ENCODE results near the gene SYNE1. TPM values are rescaled to one million over a fixed set of nuclear protein-coding genes. Genes with fewer than 3 reads are reported as not detected.
A peak's percentile ranks its signal among the peaks of the same experiment; 100 is the strongest.
"Not testable (repeated sequence)": the region's sequence is repeated elsewhere in the genome, so short reads cannot be mapped to it uniquely, and the experiment has no call there.

SYNE1 gene
- total RNA-seq, 1 experiment from 2014 or later = 20.9 TPM

DNA sequence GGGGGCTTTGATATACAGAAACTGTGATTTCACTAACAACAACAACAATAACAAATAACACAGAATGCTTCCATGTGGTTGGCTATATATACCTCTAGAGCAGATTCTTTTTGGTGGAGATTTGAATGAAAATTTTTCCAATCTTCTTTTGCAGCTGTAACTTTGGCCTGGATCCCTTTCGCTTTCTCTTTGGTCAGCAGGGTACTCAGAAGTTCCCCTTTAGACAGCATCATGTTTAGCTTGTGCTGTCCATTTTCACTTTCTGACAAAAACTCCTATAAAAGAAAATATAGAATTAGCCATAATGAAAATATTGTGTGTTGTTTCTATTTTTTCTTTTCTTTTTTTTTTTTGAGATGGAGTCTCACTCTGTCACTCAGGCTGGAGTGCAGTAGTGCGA is 264.2 kb downstream of the SYNE1 start:
- DNase-seq (ENCODE audit: low read depth) = no peak

- DNase-seq (ENCODE audit: low read depth) = no peak
Observed at GRCh38 chr6:152371775-152372174, 265.4 kb downstream of the SYNE1 start.

- DNase-seq (ENCODE audit: low read depth) = no peak
Observed at GRCh38 chr6:152368751-152369624, 268.2 kb downstream of the SYNE1 start.

DNA sequence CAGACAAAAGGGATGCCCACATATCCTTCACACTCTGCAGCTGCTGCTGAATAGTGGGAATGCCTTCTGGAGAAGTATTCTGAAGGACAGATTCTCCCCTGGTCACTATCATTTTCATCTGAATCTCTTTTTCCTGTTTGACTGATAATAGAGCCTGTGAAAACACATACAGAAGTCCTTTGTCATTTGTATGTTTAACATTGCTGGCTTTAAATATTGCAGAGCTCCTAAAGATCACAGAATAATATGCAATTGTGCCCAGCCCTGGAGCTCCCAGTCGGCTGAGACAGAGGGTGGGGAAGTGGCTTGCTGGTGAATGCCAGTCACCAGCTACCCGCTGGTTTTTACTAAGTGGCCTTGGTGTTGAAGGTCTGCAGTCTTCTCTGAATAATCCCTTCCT is 272.3 kb downstream of the SYNE1 start:
- DNase-seq (ENCODE audit: low read depth) = no peak

GRCh38 chr6:152360034-152360433 is 277.1 kb downstream of the SYNE1 start:
- no peak for DNase-seq (ENCODE audit: low read depth)

- peak; percentile 36 for DNase-seq (ENCODE audit: low read depth)
Observed at GRCh38 chr6:152356662-152357061, 280.5 kb downstream of the SYNE1 start.

- no peak for DNase-seq (ENCODE audit: low read depth)
Observed at GRCh38 chr6:152356016-152356415, 281.1 kb downstream of the SYNE1 start.

DNA sequence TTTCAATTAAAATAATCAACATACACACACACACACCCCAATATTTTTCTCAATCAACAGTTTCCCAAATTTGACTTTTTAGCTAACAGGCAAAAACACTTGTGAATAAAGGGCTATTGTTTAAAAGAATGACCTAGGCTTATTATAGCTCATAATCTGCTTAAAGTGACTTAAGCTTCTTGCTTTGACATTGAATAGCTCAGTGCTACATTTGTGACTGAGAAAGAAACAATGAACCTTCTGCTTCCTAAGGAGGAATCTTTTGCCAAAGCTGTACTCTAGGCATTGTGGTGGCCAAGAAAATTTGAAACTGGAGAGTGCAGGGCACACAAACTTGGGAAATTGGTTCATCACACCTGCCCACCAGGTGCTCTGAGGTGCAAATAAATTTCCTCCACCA is 282.0 kb downstream of the SYNE1 start:
- no peak for DNase-seq (ENCODE audit: low read depth)

- no peak for DNase-seq (ENCODE audit: low read depth)
Observed at GRCh38 chr6:152353440-152353839, 283.7 kb downstream of the SYNE1 start.

- no peak for DNase-seq (ENCODE audit: low read depth)
Observed at GRCh38 chr6:152351742-152352141, 285.4 kb downstream of the SYNE1 start.

DNA sequence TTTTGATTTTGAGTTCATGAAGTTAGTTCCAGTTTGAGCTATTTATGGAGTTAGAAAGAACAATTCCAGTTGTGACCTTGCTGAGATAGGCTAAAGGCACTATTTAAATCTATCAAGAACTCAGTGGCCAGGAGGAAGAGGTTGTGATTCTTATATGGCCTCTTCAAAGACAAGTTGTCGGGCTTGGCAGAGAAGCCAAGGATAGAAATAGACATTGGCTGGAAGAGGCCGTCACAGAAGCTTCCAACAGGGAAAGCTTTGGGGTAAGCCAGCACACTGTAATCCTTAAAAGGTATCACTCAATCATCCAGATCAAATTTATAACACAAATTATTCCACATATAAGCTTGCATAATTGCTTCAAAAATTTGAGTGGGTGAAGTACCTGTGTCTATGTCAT is 286.1 kb downstream of the SYNE1 start:
- DNase-seq (ENCODE audit: low read depth) = no peak

DNA sequence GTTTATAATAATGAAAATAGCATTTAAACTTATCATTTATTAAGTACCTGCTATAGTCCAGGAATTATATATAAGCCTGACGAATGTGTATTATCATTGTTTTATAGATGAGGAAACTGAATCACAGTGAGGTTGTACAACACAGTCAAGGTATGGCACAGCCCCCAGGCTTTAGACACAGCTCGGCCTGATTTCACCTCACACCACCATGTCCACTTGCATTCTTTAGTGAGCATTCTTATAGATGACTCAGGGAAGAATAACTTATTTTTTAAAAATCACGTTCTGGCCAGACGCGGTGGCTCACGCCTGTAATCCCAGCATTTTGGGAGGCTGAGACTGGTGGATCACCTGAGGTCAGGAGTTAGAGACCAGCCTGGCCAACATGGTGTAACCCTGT is 289.0 kb downstream of the SYNE1 start:
- DNase-seq (ENCODE audit: low read depth) = no peak

- no peak for DNase-seq (ENCODE audit: low read depth)
Observed at GRCh38 chr6:152343735-152344360, 293.3 kb downstream of the SYNE1 start.

GRCh38 chr6:152341596-152341995 is 295.6 kb downstream of the SYNE1 start:
- DNase-seq (ENCODE audit: low read depth) = no peak

DNA sequence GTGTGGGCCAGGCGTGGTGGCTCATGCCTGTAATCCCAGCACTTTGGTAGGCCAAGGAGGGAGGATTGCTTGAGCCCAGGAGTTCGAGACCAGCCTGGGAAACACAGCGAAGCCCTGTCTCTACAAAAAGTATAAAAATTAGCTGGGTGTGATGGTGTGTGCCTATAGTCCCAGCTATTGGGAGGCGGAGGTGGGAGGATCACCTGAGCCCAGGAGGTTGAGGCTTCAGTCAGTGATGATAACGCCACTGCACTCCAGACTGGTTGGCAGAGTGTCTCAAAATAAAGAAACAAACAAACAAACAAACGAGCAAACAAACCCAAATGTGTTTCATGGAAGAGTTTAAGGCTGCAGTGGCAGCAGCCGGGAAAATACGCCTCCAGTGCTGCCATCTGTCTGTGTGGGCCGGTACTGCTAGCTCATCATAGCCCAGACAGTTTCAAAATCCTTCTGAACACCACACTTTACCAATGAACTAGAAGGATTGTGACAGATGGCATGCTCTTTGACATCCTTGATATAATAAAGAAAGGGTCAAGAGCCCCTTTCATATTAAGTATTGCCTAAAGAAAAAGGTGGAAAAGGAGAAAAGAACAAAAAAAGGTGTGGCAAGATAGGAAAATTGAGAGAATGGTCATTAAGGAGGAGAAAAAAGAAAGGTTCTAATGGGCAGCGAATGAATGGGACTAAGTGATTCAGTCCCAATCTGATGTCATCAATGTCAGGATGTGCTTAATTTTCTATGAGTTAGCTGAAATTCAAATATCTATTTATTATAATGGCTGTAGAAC is 298.6 kb downstream of the SYNE1 start:
- peak; percentile 37 for DNase-seq (ENCODE audit: low read depth)

- DNase-seq (ENCODE audit: low read depth) = no peak
Observed at GRCh38 chr6:152334555-152334954, 302.6 kb downstream of the SYNE1 start.

DNA sequence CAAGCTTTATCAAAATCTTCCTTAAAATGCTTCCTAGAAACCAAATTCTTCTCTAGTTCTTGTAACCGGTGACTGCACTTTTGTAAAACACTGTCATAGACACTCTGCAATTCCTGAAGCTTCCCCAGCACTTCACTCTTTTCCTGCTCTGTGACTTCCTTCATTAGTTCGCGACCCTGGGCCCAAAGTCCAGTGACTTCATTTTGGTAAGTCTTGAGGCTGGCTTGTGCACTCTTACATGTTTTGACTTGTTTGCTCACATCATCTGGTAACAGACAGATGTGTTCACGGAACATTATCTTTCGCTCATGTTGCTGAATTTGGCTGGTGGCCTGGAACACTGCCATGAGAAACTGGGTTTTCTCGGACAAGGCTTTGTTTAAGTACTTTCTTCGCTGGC is 306.2 kb downstream of the SYNE1 start:
- DNase-seq (ENCODE audit: low read depth) = no peak

DNA sequence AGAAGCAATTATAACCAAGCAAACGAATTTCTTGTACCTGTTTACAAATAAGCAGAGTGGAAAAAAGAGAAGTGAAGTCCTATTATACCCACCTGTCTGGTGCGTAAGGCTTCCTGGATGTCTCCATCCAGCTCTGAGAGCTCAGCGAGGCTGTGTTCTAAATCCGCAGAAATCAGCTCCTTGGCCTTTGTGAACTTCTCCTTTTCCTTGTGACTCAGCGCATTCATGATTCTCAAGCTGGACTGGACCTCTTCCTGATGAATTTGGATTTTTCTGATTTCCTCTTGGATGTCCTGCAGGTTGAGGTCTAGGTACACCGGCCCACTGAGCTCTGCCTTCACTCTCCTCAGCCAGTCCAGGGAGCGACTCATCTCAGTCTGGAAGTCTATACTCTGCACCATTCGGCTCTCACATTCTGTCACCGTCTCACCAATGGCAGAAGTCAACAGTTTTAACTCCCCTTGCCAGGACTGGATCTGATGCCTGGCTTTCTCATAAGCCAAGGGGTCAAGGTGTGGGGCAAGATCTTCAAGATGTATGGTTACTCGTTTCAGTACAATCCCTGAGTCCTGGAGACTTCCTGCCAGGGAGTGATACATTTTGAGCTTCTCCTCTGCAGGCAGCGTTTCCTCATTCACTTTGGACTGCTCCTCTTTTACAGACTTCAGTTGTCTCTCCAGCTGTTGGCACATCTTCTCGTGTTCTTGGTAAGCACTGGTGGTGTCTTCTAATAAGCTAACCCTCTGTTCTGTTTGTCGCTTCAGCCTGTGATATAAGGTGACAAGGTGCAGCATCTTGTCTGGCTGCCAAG is 307.3 kb downstream of the SYNE1 start:
- DNase-seq (ENCODE audit: low read depth) = no peak

GRCh38 chr6:152328200-152328599 is 309.0 kb downstream of the SYNE1 start:
- not testable (repeated sequence) for DNase-seq (ENCODE audit: low read depth)

- DNase-seq (ENCODE audit: low read depth) = no peak
Observed at GRCh38 chr6:152323376-152323775, 313.8 kb downstream of the SYNE1 start.

DNA sequence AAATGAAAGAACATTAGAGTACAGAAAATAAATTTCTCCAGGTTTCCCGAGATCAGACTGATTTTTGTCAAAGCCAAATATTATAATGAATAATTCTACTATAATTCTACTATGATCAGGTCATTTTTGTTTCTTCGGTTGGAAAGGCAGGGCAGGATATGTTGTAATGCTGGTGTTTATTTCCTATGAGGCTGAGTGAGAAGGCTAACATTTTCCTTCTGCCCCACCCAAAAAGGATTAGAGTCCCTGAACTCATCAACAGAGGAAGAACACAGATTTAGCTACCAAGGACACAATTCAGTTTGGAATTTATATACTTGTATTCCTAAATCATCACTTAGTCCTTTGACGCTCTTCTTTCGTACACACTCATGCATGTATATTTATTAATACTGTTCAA is 318.9 kb downstream of the SYNE1 start:
- no peak for DNase-seq (ENCODE audit: low read depth)

GRCh38 chr6:152316024-152316423 is 321.1 kb downstream of the SYNE1 start:
- DNase-seq (ENCODE audit: low read depth) = no peak
